H1 (cell line): ENCODE measurements around the gene UBAP2. TPM values are rescaled to one million over a fixed set of nuclear protein-coding genes. Genes with fewer than 3 reads are reported as not detected.

Experiments
- CTCF ChIA-PET: fragments of 300-600 bp; sonication (Branson Sonifier 250); formaldehyde crosslinking; loops from one replicate; lab custom pipeline; 2021; ENCODE audit not compliant: partially characterized antibody; lab: Charles Lee
- POLR2A ChIA-PET: fragments of 300-600 bp; sonication (Branson Sonifier 250); formaldehyde crosslinking; loops from one replicate; lab custom pipeline; 2021; ENCODE audit warnings: inconsistent platforms; ENCODE audit not compliant: partially characterized antibody; lab: Charles Lee
- DNase-seq, 2 experiments: peaks; one replicate each; pipeline versions ENCODE4 v3.0.0 to v3.0.0-alpha.2; 2010 to 2022; ENCODE audit warnings: low spot score in 2 of 2, low read depth in 1 of 2, mixed read lengths in 1 of 2
- FAIRE-seq: peaks from 2 replicates; lab custom pipeline; 2011; peaks lifted over from hg19 to GRCh38; lab: Jason Lieb, UNC
- H2AFZ ChIP-seq: 2 replicates; pipeline ENCODE4 v1.8.1; 2012; ENCODE audit warnings: low read length, inconsistent platforms
- H2AK5ac ChIP-seq: 2 replicates; pipeline ENCODE4 v1.6.1; 2013; ENCODE audit warnings: low read depth, low read length
- H2BK120ac ChIP-seq: replicated peaks from 2 replicates; pipeline ENCODE3; 2013; ENCODE audit warnings: low read depth, low read length, inconsistent platforms
- H2BK12ac ChIP-seq: 2 replicates; pipeline ENCODE4 v1.6.1; 2013; ENCODE audit warnings: low read depth, low read length
- H2BK15ac ChIP-seq: 2 replicates; pipeline ENCODE4 v1.6.1; 2013; ENCODE audit warnings: low read length
- H2BK20ac ChIP-seq: 2 replicates; pipeline ENCODE4 v1.6.1; 2013; ENCODE audit warnings: low read length
- H2BK5ac ChIP-seq: 2 replicates; pipeline ENCODE4 v1.6.1; 2013; ENCODE audit warnings: low read depth, low read length
- H3K14ac ChIP-seq: 2 replicates; pipeline ENCODE4 v1.6.1; 2013; ENCODE audit warnings: inconsistent platforms; ENCODE audit not compliant: insufficient read length
- H3K18ac ChIP-seq: 2 replicates; pipeline ENCODE4 v1.6.1; 2013; ENCODE audit warnings: low read length; ENCODE audit errors: extremely low read depth
- H3K23ac ChIP-seq: 2 replicates; pipeline ENCODE4 v1.6.1; 2013; ENCODE audit warnings: inconsistent platforms; ENCODE audit not compliant: insufficient read length
- H3K23me2 ChIP-seq: 2 replicates; pipeline ENCODE4 v1.6.1; 2013; ENCODE audit warnings: low read depth, low read length
- H3K27ac ChIP-seq: 2 replicates; pipeline ENCODE4 v1.6.1; 2011; ENCODE audit warnings: low read depth, low read length, inconsistent platforms
- H3K27me3 ChIP-seq, 4 experiments: replicated peaks in 1 of 4; 1 replicate in 1 of 4; 2 replicates in 3 of 4; pipeline versions ENCODE4 v1.6.1 to v1.8.1; 2011 to 2013; ENCODE audit warnings: low read length in 3 of 4, mild to moderate bottlenecking in 3 of 4, inconsistent platforms in 2 of 4, mixed read lengths in 2 of 4, moderate library complexity in 1 of 4; ENCODE audit not compliant: control insufficient read depth in 3 of 4, insufficient read depth in 3 of 4; ENCODE audit errors: extremely low read depth in 1 of 4
- H3K36me3 ChIP-seq, 4 experiments: 2 replicates each; pipeline versions ENCODE4 v1.6.1 to v1.8.1; 2011 to 2013; ENCODE audit warnings: mild to moderate bottlenecking in 4 of 4, low read length in 3 of 4, moderate library complexity in 2 of 4, control low read depth in 1 of 4, inconsistent platforms in 1 of 4; ENCODE audit not compliant: insufficient read depth in 4 of 4, control insufficient read depth in 2 of 4
- H3K4ac ChIP-seq: replicated peaks from 2 replicates; pipeline ENCODE3; 2013; ENCODE audit warnings: low read length, low read depth, mixed read lengths, inconsistent platforms; ENCODE audit not compliant: insufficient read length
- H3K4me1 ChIP-seq, 4 experiments: replicated peaks in 1 of 4; 1 replicate in 1 of 4; 2 replicates in 3 of 4; pipeline versions ENCODE4 v1.6.1 to v1.8.1; 2011 to 2013; ENCODE audit warnings: low read length in 3 of 4, inconsistent platforms in 2 of 4, mixed read lengths in 1 of 4; ENCODE audit not compliant: insufficient read depth in 4 of 4, control insufficient read depth in 3 of 4
- H3K4me2 ChIP-seq, 2 experiments: 2 replicates each; pipeline versions ENCODE4 v1.6.1 to v1.8.1; 2011 to 2013; ENCODE audit warnings: low read depth in 2 of 2, low read length in 2 of 2, control low read depth in 1 of 2, inconsistent platforms in 1 of 2, mild to moderate bottlenecking in 1 of 2; ENCODE audit not compliant: insufficient read depth in 1 of 2
- H3K4me3 ChIP-seq, 4 experiments: fragments of 200-600, 300-600 bp in 1 of 4; sonication (generic), shearing (Covaris generic), sonication (Bioruptor Twin) in 1 of 4; 2 replicates each; pipeline versions ENCODE4 v1.5.1 to v1.8.1; 2011 to 2016; ENCODE audit warnings: low read length in 4 of 4, low read depth in 3 of 4, control low read depth in 2 of 4, inconsistent platforms in 2 of 4, mild to moderate bottlenecking in 2 of 4, mixed read lengths in 1 of 4, moderate library complexity in 1 of 4; ENCODE audit not compliant: insufficient read depth in 2 of 4; ENCODE audit errors: extremely low read depth in 1 of 4
- H3K56ac ChIP-seq: replicated peaks from 2 replicates; pipeline ENCODE3; 2013; ENCODE audit warnings: low read depth, mild to moderate bottlenecking, mixed read lengths, low read length, inconsistent platforms; ENCODE audit not compliant: insufficient read length
- H3K79me1 ChIP-seq: 2 replicates; pipeline ENCODE4 v1.6.1; 2013; ENCODE audit warnings: low read depth, low read length, control low read depth
- H3K79me2 ChIP-seq, 2 experiments: 2 replicates each; pipeline versions ENCODE4 v1.6.1 to v1.8.1; 2012 to 2013; ENCODE audit warnings: low read length in 2 of 2, mild to moderate bottlenecking in 2 of 2, inconsistent platforms in 1 of 2; ENCODE audit not compliant: insufficient read depth in 2 of 2, control insufficient read depth in 1 of 2
- H3K9ac ChIP-seq, 4 experiments: replicated peaks in 1 of 4; 1 replicate in 1 of 4; 2 replicates in 3 of 4; pipeline versions ENCODE4 v1.6.1 to v1.8.1; 2011 to 2013; ENCODE audit warnings: low read depth in 3 of 4, low read length in 3 of 4, control low read depth in 2 of 4, mild to moderate bottlenecking in 2 of 4, moderate library complexity in 2 of 4, inconsistent platforms in 1 of 4; ENCODE audit errors: extremely low read depth in 1 of 4
- H3K9me3 ChIP-seq, 2 experiments: 2 replicates each; pipeline versions ENCODE4 v1.6.1 to v1.8.1; 2012 to 2013; ENCODE audit warnings: mild to moderate bottlenecking in 2 of 2, moderate library complexity in 2 of 2, control low read depth in 1 of 2, inconsistent platforms in 1 of 2, low read depth in 1 of 2, low read length in 1 of 2, mixed read lengths in 1 of 2; ENCODE audit not compliant: insufficient read depth in 2 of 2
- H4K20me1 ChIP-seq, 2 experiments: replicated peaks in 1 of 2; 2 replicates each; pipeline versions ENCODE3 to v1.8.1; 2011 to 2013; ENCODE audit warnings: inconsistent platforms in 2 of 2, low read length in 2 of 2, mild to moderate bottlenecking in 1 of 2; ENCODE audit not compliant: insufficient read depth in 2 of 2, control insufficient read depth in 1 of 2
- H4K5ac ChIP-seq: 2 replicates; pipeline ENCODE4 v1.6.1; 2013; ENCODE audit warnings: low read length, low read depth, mixed read lengths, inconsistent platforms; ENCODE audit not compliant: insufficient read length
- H4K8ac ChIP-seq: 2 replicates; pipeline ENCODE4 v1.8.0; 2013; ENCODE audit warnings: mild to moderate bottlenecking, moderate library complexity, low read length, inconsistent platforms; ENCODE audit not compliant: insufficient read depth; ENCODE audit errors: extremely low read depth
- H4K91ac ChIP-seq: replicated peaks from 2 replicates; pipeline ENCODE3; 2013; ENCODE audit warnings: low read length, mixed read lengths, inconsistent platforms; ENCODE audit not compliant: insufficient read length
- ASH2L ChIP-seq: fragments of 200-600, 300-600 bp; sonication (generic); IDR thresholded peaks from one replicate; pipeline ENCODE4 v1.7.1; 2017; ENCODE audit warnings: low read length
- CTCF ChIP-seq, 3 experiments: IDR thresholded peaks; 1 replicate in 2 of 3; 2 replicates in 1 of 3; pipeline versions ENCODE4 v1.5.1 to v1.6.1; 2011; ENCODE audit warnings: low read length in 3 of 3, mild to moderate bottlenecking in 3 of 3, inconsistent platforms in 2 of 3, low read depth in 1 of 3, moderate library complexity in 1 of 3; ENCODE audit not compliant: insufficient read depth in 1 of 3; ENCODE audit errors: control extremely low read depth in 1 of 3
- HDAC6 ChIP-seq: IDR thresholded peaks from one replicate; pipeline ENCODE4 v1.7.1; 2012; ENCODE audit warnings: low read depth, mild to moderate bottlenecking, inconsistent platforms, low read length, moderate library complexity
- NANOG ChIP-seq: IDR thresholded peaks from 2 replicates; pipeline ENCODE4 v1.6.1; 2011; ENCODE audit warnings: low read length, low read depth, mild to moderate bottlenecking, inconsistent platforms; ENCODE audit not compliant: insufficient read depth, poor library complexity, severe bottlenecking
- SP1 ChIP-seq: IDR thresholded peaks from 2 replicates; pipeline ENCODE4 v1.6.1; 2011; ENCODE audit warnings: low read depth, low read length
- WGBS, 2 experiments: shearing (Covaris generic) in 1 of 2; methylation state at CpG; one replicate each; pipeline versions ENCODE4 v1.1.6 to v1.1.7; 2013 to 2015; ENCODE audit warnings: low lambda C conversion rate in 2 of 2, mixed read lengths in 2 of 2, inconsistent platforms in 1 of 2, low coverage in 1 of 2, missing lambda C conversion rate in 1 of 2; ENCODE audit not compliant: insufficient replicate concordance in 2 of 2, insufficient coverage in 1 of 2, insufficient read length in 1 of 2; ENCODE audit errors: extremely low coverage in 1 of 2, missing lambda C conversion rate in 1 of 2; 5-methylcytosine and 5-hydroxymethylcytosine counted together
- polyA plus RNA-seq, 7 experiments: library from polyadenylated mRNA; depleted of rRNA in 3 of 7; stranded (reverse) in 5 of 7; unstranded in 2 of 7; fragments of >200 nt in 5 of 7; fragments of 200-250 nt in 2 of 7; gene quantifications; 1 replicate in 5 of 7; 2 replicates in 1 of 7; 4 replicates in 1 of 7; pipeline versions ENCODE4 v1.2.1 to v1.2.3, GENCODE V29; 2011 to 2013; ENCODE audit warnings: missing spikeins in 2 of 7, mixed read lengths in 2 of 7
- total RNA-seq: library from RNA; stranded (reverse); fragmentation: NEBNext Ultra II Directional; extraction: Animal tissue kit (Norgen Biotek cat#: 25700); gene quantifications from 2 replicates; pipeline ENCODE4 v1.2.1, GENCODE V29; 2021

The UBAP2 gene
- total and polyA plus RNA-seq, 2 of the 8 experiments (the other 6 are each of a cell fraction or from before 2014, with no cell fraction given): 75.0 to 81.4 TPM

GRCh38 chr9:34072868-34073590 lies 24.3 kb upstream of the UBAP2 start:
- Histone ChIP-seq H3K14ac (no peak overlapping the region), H4K5ac (no peak overlapping the region), H3K27ac (peak overlapping the region; percentile 49), H3K18ac (peak overlapping the region; percentile 34; the same call in 1 of the 2 replicates), H3K9ac (peak overlapping the region in 1 of 4 experiments; percentile 19; a peak in 1 of 7 replicates), H2BK120ac (peak overlapping the region; percentile 93), H2BK5ac (peak overlapping the region; percentile 64; the same call in 1 of the 2 replicates), H3K9me3 (no peaks in the 10 kb centered on the region), H3K36me3 (no peaks in the 10 kb centered on the region), H4K91ac (peak overlapping the region; percentile 75), H3K4me3 (no peak overlapping the region), H4K8ac (peak overlapping the region; percentile 51; the same call in 1 of the 2 replicates), H2AK5ac (no peak overlapping the region; the same call in 1 of the 2 replicates), H3K23ac (no peak overlapping the region), H2AFZ (peak overlapping the region; percentile 73), H4K20me1 (no peaks in the 10 kb centered on the region), H2BK20ac (peak overlapping the region; percentile 84), H3K4ac (no peak overlapping the region), H2BK15ac (no peak overlapping the region), H3K4me1 (peaks cover 0 to 11% (median 5%) of the 10 kb centered on the region in 4 experiments; a peak in 5 of 7 replicates), H2BK12ac (0 out of 2 replicates have a peak overlapping the region, but pooled peaks have one; percentile 0), H3K79me1 (no peaks in the 10 kb centered on the region), H3K23me2 (no peaks in the 10 kb centered on the region), H3K4me2 (no peak overlapping the region; a peak in 1 of 4 replicates), H3K27me3 (no peaks in the 10 kb centered on the region), H3K56ac (no peak overlapping the region), H3K79me2 (no peaks in the 10 kb centered on the region)
- ChIA-PET POLR2A (interaction anchor here (0.6 to 2.9 kb wide), 9 partner anchors 9 to 260 kb away, joined by 3 to 27 read pairs (median 4); partner anchors contain the start of genes UBAP1 and UBAP2), CTCF (interaction anchor here (0.6 to 3.0 kb wide), 41 partner anchors 9 to 335 kb away, joined by 3 to 26 read pairs (median 4); no protein-coding TSS in a partner anchor)
- DNase-seq (peak in 1 of 2 experiments; percentile 49), FAIRE-seq (no peak)
- 84% methylated on average over 5 of the region's 5 CpGs; no CpG with 5 or more reads in 1 of the 2 experiments for WGBS, 2 experiments
- TF ChIP-seq NANOG: no peak
- TF ChIP-seq ASH2L: peak; percentile 30
- no peak for TF ChIP-seq CTCF (IDR thresholded peaks at IDR 0.05; ENCODE audit: control extremely low read depth in 1 of 3, insufficient read depth in 1 of 3, low read depth in 1 of 3, low read length in 3 of 3)
- no peak for TF ChIP-seq HDAC6
- no peak for TF ChIP-seq SP1
